SK-N-SH treated with all-trans-retinoic acid at 6 μM for 48 hours (cell line): ENCODE results near the gene NRG4.

Source experiments
- ATAC-seq: fragments of 200-7000 bp; cut with Tn5 transposase; 3 replicates; pipeline ENCODE4 v1.9.1; 2020; ENCODE audit warnings: mild to moderate bottlenecking, moderate library complexity
- BACH2 ChIP-seq: fragments of 250-450 bp; sonication (Bioruptor Pico); IDR thresholded peaks from 2 replicates; pipeline ENCODE4 v1.9.0; 2021; ENCODE audit warnings: mild to moderate bottlenecking, borderline replicate concordance
- CSDC2 ChIP-seq: fragments of 250-450 bp; sonication (Bioruptor Pico); IDR thresholded peaks from 2 replicates; pipeline ENCODE4 v1.5.0; 2020; ENCODE audit warnings: mild to moderate bottlenecking, moderate library complexity
- ESRRG ChIP-seq: fragments of 250-450 bp; sonication (Bioruptor Pico); IDR thresholded peaks from 2 replicates; pipeline ENCODE4 v1.6.1; 2021; ENCODE audit warnings: mild to moderate bottlenecking
- GLIS3 ChIP-seq: fragments of 250-450 bp; sonication (Bioruptor Pico); IDR thresholded peaks from 2 replicates; pipeline ENCODE4 v1.5.0; 2020; ENCODE audit warnings: mild to moderate bottlenecking, moderate library complexity
- OSR1 ChIP-seq: fragments of 250-450 bp; sonication (Bioruptor Pico); IDR thresholded peaks from 2 replicates; pipeline ENCODE4 v1.8.0; 2022; ENCODE audit warnings: moderate library complexity, mild to moderate bottlenecking, inconsistent platforms
- PATZ1 ChIP-seq: fragments of 250-450 bp; sonication (Bioruptor Pico); IDR thresholded peaks from 2 replicates; pipeline ENCODE4 v1.8.0; 2020; ENCODE audit warnings: mild to moderate bottlenecking, moderate library complexity, borderline replicate concordance
- POU6F1 ChIP-seq: fragments of 250-450 bp; sonication (Bioruptor Pico); IDR thresholded peaks from 2 replicates; pipeline ENCODE4 v1.8.0; 2021; ENCODE audit warnings: low read depth, mild to moderate bottlenecking, moderate library complexity, borderline replicate concordance
- PPARA ChIP-seq: fragments of 250-450 bp; sonication (Bioruptor Pico); IDR thresholded peaks from 2 replicates; pipeline ENCODE4 v1.5.0; 2020; ENCODE audit warnings: mild to moderate bottlenecking, borderline replicate concordance
- RARB ChIP-seq: fragments of 250-450 bp; sonication (Bioruptor Pico); IDR thresholded peaks from 2 replicates; pipeline ENCODE4 v1.8.0; 2021; ENCODE audit warnings: mild to moderate bottlenecking, moderate library complexity
- SNAI2 ChIP-seq: fragments of 250-450 bp; sonication (Bioruptor Pico); IDR thresholded peaks from 2 replicates; pipeline ENCODE4 v1.5.0; 2020; ENCODE audit warnings: mild to moderate bottlenecking, moderate library complexity
- TOX ChIP-seq: fragments of 250-450 bp; sonication (Bioruptor Pico); IDR thresholded peaks from 2 replicates; pipeline ENCODE4 v1.8.0; 2021; ENCODE audit warnings: mild to moderate bottlenecking, moderate library complexity, borderline replicate concordance
- TSHZ2 ChIP-seq: fragments of 250-450 bp; sonication (Bioruptor Pico); IDR thresholded peaks from 2 replicates; pipeline ENCODE4 v1.5.0; 2020; ENCODE audit warnings: mild to moderate bottlenecking, moderate library complexity
- ZC3H10 ChIP-seq: fragments of 250-450 bp; sonication (Bioruptor Pico); IDR thresholded peaks from 2 replicates; pipeline ENCODE4 v1.5.1; 2021; ENCODE audit warnings: mild to moderate bottlenecking, moderate library complexity
- ZFP3 ChIP-seq: fragments of 250-450 bp; sonication (Bioruptor Pico); IDR thresholded peaks from 2 replicates; pipeline ENCODE4 v1.5.0; 2020; ENCODE audit warnings: mild to moderate bottlenecking, moderate library complexity
- ZFP30 ChIP-seq: fragments of 450-650 bp; formaldehyde crosslinking; IDR thresholded peaks from 2 replicates; pipeline ENCODE4 v1.5.0; 2022; ENCODE audit warnings: mild to moderate bottlenecking, moderate library complexity
- ZNF565 ChIP-seq: fragments of 450-650 bp; formaldehyde crosslinking; conservative IDR thresholded peaks from 2 replicates; pipeline ENCODE4 v1.5.0; 2020; ENCODE audit warnings: low read depth, mild to moderate bottlenecking, moderate library complexity
- ZNF70 ChIP-seq: fragments of 450-650 bp; formaldehyde crosslinking; IDR thresholded peaks from 2 replicates; pipeline ENCODE4 v1.5.0; 2020; ENCODE audit warnings: mild to moderate bottlenecking, moderate library complexity
- ZNF8 ChIP-seq: fragments of 450-650 bp; formaldehyde crosslinking; IDR thresholded peaks from 2 replicates; pipeline ENCODE4 v1.5.0; 2020; ENCODE audit warnings: mild to moderate bottlenecking, moderate library complexity
- TF ChIP-seq, protein P1 (sequence below): fragments of 250-450 bp; sonication (Bioruptor Pico); IDR thresholded peaks from 2 replicates; pipeline ENCODE4 v1.5.1; 2021; ENCODE audit warnings: mild to moderate bottlenecking, moderate library complexity

NRG4 gene

GRCh38 chr15:75994220-75994619 lies 18.0 kb downstream of the NRG4 start:
- TF ChIP-seq PATZ1 (CRISPR knock-in tag): no peak
- TF ChIP-seq TSHZ2 (CRISPR knock-in tag): no peak
- no peak for TF ChIP-seq RARB (CRISPR knock-in tag)
- no peak for TF ChIP-seq ESRRG (CRISPR knock-in tag)
- no peak for TF ChIP-seq OSR1 (CRISPR knock-in tag)
- no peak for TF ChIP-seq ZNF8 (CRISPR knock-in tag)
- TF ChIP-seq, protein P1, sequence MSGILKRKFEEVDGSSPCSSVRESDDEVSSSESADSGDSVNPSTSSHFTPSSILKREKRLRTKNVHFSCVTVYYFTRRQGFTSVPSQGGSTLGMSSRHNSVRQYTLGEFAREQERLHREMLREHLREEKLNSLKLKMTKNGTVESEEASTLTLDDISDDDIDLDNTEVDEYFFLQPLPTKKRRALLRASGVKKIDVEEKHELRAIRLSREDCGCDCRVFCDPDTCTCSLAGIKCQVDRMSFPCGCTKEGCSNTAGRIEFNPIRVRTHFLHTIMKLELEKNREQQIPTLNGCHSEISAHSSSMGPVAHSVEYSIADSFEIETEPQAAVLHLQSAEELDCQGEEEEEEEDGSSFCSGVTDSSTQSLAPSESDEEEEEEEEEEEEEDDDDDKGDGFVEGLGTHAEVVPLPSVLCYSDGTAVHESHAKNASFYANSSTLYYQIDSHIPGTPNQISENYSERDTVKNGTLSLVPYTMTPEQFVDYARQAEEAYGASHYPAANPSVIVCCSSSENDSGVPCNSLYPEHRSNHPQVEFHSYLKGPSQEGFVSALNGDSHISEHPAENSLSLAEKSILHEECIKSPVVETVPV (CRISPR knock-in tag): no peak
- no peak for TF ChIP-seq POU6F1 (CRISPR knock-in tag)
- TF ChIP-seq SNAI2: no peak
- no peak for TF ChIP-seq BACH2 (CRISPR knock-in tag)
- no peak for TF ChIP-seq ZC3H10
- ATAC-seq: no peak

DNA sequence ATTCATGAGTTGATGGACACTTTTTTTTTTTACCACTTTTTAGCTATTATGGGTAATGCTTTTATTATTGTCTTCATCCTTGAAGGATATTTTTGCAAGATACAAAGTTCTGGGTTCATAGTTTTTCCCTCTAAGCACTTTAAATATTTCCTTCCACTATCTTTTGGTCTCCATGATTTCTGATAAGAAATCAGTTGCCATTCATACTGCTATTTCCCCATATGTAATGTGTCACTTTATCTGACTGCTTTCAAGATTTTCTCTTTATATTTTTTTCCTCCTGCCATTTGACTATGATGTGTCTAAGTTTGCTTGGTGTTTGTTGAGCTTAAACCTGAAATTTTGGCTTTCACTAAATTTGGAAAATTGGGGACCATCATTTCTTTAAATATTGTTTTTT lies 19.3 kb downstream of the NRG4 start:
- TF ChIP-seq, protein P1 (CRISPR knock-in tag): no peak
- TF ChIP-seq ZFP30 (CRISPR knock-in tag): no peak
- no peak for TF ChIP-seq CSDC2 (CRISPR knock-in tag)
- no peak for TF ChIP-seq ZNF8 (CRISPR knock-in tag)
- no peak for TF ChIP-seq ZFP3
- no peak for TF ChIP-seq ZNF565 (CRISPR knock-in tag)
- no peak for TF ChIP-seq TOX (CRISPR knock-in tag)
- no peak for TF ChIP-seq ZNF70
- no peak for TF ChIP-seq SNAI2
- TF ChIP-seq BACH2 (CRISPR knock-in tag): no peak
- TF ChIP-seq PATZ1 (CRISPR knock-in tag): no peak
- no peak for TF ChIP-seq PPARA
- no peak for TF ChIP-seq POU6F1 (CRISPR knock-in tag)
- TF ChIP-seq GLIS3 (CRISPR knock-in tag): no peak

More for the DNA sequence above, 19.3 kb downstream of the NRG4 start:
- ATAC-seq: no peak
